ENCODE data around the gene SURF6. TPM values are rescaled to one million over a fixed set of nuclear protein-coding genes. Genes with fewer than 3 reads are reported as not detected.
A peak's percentile ranks its signal among the peaks of the same experiment; 100 is the strongest.
"Not testable (repeated sequence)": the region's sequence is repeated elsewhere in the genome, so short reads cannot be mapped to it uniquely, and the experiment has no call there.

SURF6 gene
- total and polyA plus RNA-seq, 8 donors: 10.9 to 31.4 (median 25.7) TPM

- no peak for TF ChIP-seq CTCF (IDR thresholded peaks at IDR 0.05)
- ATAC-seq (no peak), DNase-seq (peak in 1 of 4 donors; percentile 68)
- Histone ChIP-seq H3K4me1 (no peaks in the 10 kb centered on the region), H3K4me3 (no peak overlapping the region), H3K36me3 (no peaks in the 10 kb centered on the region), H3K27ac (no peak overlapping the region), H3K9me3 (no peaks in the 10 kb centered on the region), H3K27me3 (peaks cover 0 to 26% of the 10 kb centered on the region in 2 donors)
- intact Hi-C loops (cut with DNase I): no loop called here
Observed at GRCh38 chr9:133303266-133304157, 32.5 kb downstream of the SURF6 start.

GRCh38 chr9:133301253-133302230, 34.4 kb downstream of the SURF6 start:
- Histone ChIP-seq H3K27ac (no peak overlapping the region), H3K4me1 (no peaks in the 10 kb centered on the region), H3K36me3 (no peaks in the 10 kb centered on the region), H3K27me3 (peaks cover 0 to 16% of the 10 kb centered on the region in 2 donors), H3K4me3 (no peak overlapping the region), H3K9me3 (no peaks in the 10 kb centered on the region)
- no peak for TF ChIP-seq CTCF (IDR thresholded peaks at IDR 0.05)
- intact Hi-C loops (cut with DNase I): no loop called here
- peak in 1 of 4 donors; percentile 38 for DNase-seq
- no peak for ATAC-seq

GRCh38 chr9:133299996-133300395, 36.0 kb downstream of the SURF6 start:
- H3K4me3 ChIP-seq; ATAC-seq; H3K36me3 ChIP-seq; H3K27ac ChIP-seq; H3K9me3 ChIP-seq; intact Hi-C loops (cut with DNase I); H3K4me1 ChIP-seq: not testable (repeated sequence)
- H3K27me3 ChIP-seq: peaks cover 0 to 21% of the 10 kb centered on the region in 2 donors
- peak in 1 of 4 donors; percentile 49 for DNase-seq

GRCh38 chr9:133294257-133294656, 41.7 kb downstream of the SURF6 start:
- Histone ChIP-seq H3K27me3 (peaks cover 0 to 23% of the 10 kb centered on the region in 2 donors), H3K27ac (no peak overlapping the region), H3K36me3 (no peaks in the 10 kb centered on the region), H3K4me1 (no peaks in the 10 kb centered on the region), H3K9me3 (peaks cover 0 to 10% of the 10 kb centered on the region in 2 donors), H3K4me3 (no peak overlapping the region)
- ATAC-seq (no peak), DNase-seq (no peak)
- intact Hi-C loops (cut with DNase I): no loop called here
- no peak for TF ChIP-seq CTCF (IDR thresholded peaks at IDR 0.05)

- peaks cover 0 to 19% of the 10 kb centered on the region in 2 donors for H3K9me3 ChIP-seq
- no peak overlapping the region for H3K4me3 ChIP-seq
- intact Hi-C loops (cut with DNase I): no loop called here
- H3K36me3 ChIP-seq: no peaks in the 10 kb centered on the region
- ATAC-seq (no peak), DNase-seq (no peak)
- no peak for TF ChIP-seq CTCF (IDR thresholded peaks at IDR 0.05)
- H3K4me1 ChIP-seq: no peaks in the 10 kb centered on the region
- peaks cover 0 to 20% of the 10 kb centered on the region in 2 donors for H3K27me3 ChIP-seq
- H3K27ac ChIP-seq: no peak overlapping the region
Observed at GRCh38 chr9:133290751-133291302, 45.2 kb downstream of the SURF6 start.
